OCI-LY3 (cell line): ENCODE measurements around the gene PRR16.

Experiments used
- EZH2phosphoT487 ChIP-seq: fragments of 200-600 bp; shearing (Covaris generic); IDR thresholded peaks from 2 replicates; pipeline ENCODE4 v1.6.1; 2018; ENCODE audit warnings: antibody characterized with exemption, mixed run types, low read depth
- TF ChIP-seq, protein P1 (sequence below): fragments of 200-600, 300-600 bp; sonication (generic); IDR thresholded peaks from 2 replicates; pipeline ENCODE4 v1.5.1; 2014; ENCODE audit warnings: antibody characterized with exemption, low read length, low read depth

DNA sequence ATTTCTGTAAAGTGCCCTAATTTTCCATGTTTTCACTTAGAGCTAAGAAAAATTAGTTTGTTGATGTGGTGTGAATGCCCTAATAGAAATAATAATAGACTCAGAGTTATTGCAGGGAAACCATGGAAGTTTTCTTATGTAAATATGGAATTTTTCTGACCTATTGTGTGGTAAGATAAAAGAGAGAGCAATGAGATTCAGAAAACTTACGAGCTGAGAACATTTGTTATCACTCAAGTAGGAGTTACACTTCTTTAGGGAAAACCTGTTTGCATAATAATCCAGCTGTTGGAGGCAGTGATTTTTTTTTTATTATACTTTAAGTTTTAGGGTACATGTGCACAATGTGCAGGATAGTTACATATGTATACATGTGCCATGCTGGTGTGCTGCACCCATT is 39.2 kb downstream of the PRR16 start:
- TF ChIP-seq, protein P1, sequence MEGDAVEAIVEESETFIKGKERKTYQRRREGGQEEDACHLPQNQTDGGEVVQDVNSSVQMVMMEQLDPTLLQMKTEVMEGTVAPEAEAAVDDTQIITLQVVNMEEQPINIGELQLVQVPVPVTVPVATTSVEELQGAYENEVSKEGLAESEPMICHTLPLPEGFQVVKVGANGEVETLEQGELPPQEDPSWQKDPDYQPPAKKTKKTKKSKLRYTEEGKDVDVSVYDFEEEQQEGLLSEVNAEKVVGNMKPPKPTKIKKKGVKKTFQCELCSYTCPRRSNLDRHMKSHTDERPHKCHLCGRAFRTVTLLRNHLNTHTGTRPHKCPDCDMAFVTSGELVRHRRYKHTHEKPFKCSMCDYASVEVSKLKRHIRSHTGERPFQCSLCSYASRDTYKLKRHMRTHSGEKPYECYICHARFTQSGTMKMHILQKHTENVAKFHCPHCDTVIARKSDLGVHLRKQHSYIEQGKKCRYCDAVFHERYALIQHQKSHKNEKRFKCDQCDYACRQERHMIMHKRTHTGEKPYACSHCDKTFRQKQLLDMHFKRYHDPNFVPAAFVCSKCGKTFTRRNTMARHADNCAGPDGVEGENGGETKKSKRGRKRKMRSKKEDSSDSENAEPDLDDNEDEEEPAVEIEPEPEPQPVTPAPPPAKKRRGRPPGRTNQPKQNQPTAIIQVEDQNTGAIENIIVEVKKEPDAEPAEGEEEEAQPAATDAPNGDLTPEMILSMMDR, result no peak
- TF ChIP-seq EZH2phosphoT487, result no peak
